ENCODE results near the gene YBX2.

YBX2 gene

DNA sequence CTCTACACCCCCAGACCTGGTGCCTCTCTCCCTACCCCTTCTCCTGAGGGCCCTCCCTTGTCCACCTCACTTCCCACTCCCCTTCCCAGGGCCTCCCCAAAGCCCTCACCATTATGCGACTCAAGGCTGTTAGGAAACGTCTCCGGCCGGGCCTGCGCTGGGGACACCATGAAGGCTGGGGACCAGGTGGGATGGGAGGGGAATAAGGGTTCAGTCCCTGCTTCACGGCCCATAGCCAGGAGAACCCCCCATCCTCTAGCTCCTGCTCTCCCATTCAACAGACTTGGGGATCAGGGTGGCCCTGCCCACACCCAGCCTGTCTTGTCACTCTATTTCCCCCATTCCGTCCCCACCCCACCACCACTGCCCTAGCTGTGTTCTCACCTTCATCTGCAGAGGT, 32.6 kb upstream of the YBX2 start:
- TF ChIP-seq, protein P1, sequence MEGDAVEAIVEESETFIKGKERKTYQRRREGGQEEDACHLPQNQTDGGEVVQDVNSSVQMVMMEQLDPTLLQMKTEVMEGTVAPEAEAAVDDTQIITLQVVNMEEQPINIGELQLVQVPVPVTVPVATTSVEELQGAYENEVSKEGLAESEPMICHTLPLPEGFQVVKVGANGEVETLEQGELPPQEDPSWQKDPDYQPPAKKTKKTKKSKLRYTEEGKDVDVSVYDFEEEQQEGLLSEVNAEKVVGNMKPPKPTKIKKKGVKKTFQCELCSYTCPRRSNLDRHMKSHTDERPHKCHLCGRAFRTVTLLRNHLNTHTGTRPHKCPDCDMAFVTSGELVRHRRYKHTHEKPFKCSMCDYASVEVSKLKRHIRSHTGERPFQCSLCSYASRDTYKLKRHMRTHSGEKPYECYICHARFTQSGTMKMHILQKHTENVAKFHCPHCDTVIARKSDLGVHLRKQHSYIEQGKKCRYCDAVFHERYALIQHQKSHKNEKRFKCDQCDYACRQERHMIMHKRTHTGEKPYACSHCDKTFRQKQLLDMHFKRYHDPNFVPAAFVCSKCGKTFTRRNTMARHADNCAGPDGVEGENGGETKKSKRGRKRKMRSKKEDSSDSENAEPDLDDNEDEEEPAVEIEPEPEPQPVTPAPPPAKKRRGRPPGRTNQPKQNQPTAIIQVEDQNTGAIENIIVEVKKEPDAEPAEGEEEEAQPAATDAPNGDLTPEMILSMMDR (IDR thresholded peaks at IDR 0.05; ENCODE audit: low read depth, low read length): no peak
- no peak overlapping the region for H3K4me3 ChIP-seq (ENCODE audit: low read depth, low read length)

DNA sequence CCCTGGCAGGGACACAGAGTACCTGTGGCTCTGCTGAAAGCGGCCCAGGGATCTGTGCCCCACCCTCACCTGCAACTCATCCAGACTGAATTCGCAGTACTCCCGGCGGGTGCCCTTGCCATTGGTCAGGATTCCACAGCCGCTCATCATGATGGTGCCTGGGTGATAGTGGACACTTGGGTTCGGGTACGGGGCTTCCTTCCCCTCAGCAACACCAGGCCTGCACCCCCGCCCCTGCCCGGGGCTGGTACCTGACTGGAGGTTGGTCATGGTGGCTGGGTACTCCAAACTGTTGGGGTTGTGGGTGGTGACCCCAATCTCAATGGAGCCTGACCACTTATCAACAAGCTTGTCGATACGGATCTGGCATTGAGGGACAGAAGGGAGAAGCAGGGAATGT, 31.7 kb upstream of the YBX2 start:
- TF ChIP-seq, protein P1 (IDR thresholded peaks at IDR 0.05; ENCODE audit: low read depth, low read length): no peak

DNA sequence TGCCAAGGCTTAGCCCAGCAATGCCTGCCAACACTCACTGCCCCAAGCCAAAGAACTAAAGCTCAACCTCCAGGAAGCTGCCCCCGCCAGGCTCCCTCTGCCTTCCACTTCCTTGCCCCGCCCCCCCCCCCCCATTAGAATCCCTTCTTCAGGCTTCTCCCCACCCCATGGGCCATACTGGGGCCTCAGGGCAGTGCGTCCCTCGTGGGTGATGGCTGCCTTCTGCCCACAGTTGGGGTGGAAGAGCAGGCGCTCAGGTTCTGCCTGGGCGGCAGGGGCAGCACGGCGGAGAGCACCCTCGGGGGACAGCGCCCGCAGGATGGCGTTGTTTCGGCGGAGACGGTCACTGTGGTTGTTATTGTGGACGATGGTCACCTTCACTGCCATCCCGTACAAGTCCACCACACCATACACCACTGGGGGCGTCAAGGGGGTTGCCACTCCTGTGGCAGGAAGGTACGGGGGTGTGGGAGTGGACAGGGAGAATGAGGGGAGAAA, 30.6 kb upstream of the YBX2 start:
- TF ChIP-seq, protein P1 (IDR thresholded peaks at IDR 0.05; ENCODE audit: low read depth, low read length): no peak
- H3K4me3 ChIP-seq (ENCODE audit: low read depth, low read length): no peak overlapping the region

More for the DNA sequence above, 31.7 kb upstream of the YBX2 start:
- no peak overlapping the region for H3K4me3 ChIP-seq (ENCODE audit: low read depth, low read length)

DNA sequence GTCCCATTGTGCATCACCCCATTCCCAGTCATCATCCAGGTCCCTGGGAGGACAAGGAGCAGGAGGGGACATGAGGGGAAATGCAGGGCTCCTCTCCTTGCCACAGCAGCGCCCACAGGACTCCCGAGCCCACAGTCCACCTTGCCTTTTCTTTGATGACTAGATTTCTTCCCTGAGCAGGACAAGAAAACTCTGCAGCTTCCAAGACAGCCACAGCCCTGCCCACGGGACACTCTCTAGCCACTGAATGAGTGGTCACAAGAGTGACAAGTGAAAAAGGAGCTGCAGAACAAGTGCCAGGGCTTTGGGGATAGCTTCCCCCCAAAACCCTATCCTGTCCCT, 30.0 kb upstream of the YBX2 start:
- H3K4me3 ChIP-seq (ENCODE audit: low read depth, low read length): no peak overlapping the region
- TF ChIP-seq, protein P1 (IDR thresholded peaks at IDR 0.05; ENCODE audit: low read depth, low read length): no peak

DNA sequence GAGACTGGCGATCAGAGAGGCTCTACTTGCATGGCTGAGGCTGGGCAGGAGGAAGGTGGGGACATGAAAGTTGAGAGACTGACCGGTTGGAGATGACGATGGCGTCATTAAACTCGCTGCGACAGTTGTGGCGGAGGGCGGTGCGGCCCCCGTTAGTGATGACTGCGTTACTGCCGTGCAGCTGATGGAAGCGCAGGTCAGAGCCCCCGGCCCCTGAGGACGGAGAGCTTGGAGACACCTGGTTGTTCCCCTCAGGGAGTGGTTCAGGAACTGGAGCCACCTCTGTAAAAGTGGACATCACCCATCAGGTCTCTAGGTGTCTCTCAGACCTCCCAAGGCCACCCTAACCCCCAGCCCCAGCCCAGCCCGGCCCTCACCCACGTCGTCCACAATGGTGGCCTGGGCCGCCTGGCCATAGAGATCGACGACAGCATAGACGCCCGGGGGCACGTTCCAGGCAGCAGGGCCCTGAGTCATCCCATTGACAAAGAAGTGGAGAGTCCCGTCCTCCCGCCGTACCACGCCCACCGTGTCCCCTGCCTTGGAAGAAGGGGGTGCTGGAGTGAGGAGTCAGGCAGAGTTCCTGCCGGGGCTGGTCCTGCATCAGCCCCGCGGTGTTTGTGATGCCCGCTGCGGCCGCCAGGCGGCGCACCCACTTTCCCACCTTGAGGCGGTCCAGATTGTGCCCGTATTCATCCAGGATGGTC, 29.4 kb upstream of the YBX2 start:
- TF ChIP-seq, protein P1 (IDR thresholded peaks at IDR 0.05; ENCODE audit: low read depth, low read length): peak; percentile 98
- H3K4me3 ChIP-seq (ENCODE audit: low read depth, low read length): no peak overlapping the region

DNA sequence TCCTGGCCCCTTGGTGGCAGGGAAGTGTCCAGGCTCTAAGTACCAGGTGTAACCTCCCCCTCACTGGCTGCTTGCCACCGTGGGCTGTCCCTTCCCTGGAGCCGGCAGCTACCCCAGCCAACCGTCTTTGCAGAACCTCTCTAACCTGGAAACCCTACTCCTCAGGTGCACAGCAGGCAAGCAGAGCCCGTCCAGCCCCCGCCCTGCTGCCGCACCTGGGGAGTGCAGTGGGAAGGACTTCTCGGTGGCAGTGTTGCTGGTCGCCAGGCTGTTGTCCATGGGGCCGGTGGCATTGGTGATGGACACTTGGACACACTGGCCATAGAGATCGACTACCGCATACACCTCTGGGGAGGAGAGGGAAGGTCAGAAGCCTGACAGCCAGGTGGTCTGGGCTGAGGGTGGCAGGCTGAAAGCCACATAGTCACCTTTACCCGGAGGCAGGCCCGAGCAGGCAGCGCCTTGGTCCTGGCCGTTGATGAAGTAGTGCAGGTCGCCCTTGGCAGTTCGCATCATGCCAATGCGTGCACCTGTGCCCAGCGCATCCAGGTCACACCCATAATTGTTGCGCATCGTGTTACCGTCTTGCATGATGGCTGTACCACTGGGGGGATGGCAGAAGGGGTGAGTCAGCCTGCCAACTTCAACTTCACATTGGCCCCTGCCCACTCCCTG, 28.2 kb upstream of the YBX2 start:
- TF ChIP-seq, protein P1 (IDR thresholded peaks at IDR 0.05; ENCODE audit: low read depth, low read length): no peak
- no peak overlapping the region for H3K4me3 ChIP-seq (ENCODE audit: low read depth, low read length)

DNA sequence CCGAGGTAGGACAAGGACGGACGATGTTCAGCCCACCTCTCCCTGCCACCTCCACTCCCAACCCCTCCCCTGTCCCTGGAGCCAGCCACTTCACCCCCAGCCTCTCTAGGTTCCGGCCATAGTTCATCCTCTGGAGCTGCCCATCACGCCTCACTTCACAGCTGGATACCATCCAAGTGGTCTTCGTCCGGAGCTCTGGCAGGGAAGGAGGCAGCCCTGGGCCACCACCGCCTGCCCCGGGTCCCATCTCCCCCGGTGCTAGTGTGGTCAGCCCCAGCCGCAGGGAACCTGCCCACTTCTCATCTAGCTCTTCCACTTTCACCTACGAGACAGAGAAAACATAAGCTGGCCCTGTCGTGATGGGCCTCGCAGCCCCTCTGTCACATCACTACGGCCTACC, 27.0 kb upstream of the YBX2 start:
- TF ChIP-seq, protein P1 (IDR thresholded peaks at IDR 0.05; ENCODE audit: low read depth, low read length): no peak
- H3K4me3 ChIP-seq (ENCODE audit: low read depth, low read length): no peak overlapping the region

All from WI38 (cell line).